Body of pancreas (tissue), 4 donors: ENCODE measurements around the gene DCAF8. TPM values are rescaled to one million over a fixed set of nuclear protein-coding genes. Genes with fewer than 3 reads are reported as not detected.

Experiments used
- ATAC-seq: fragments of 150-250 bp; one replicate; pipeline ENCODE4 v1.9.1; 2016
- DNase-seq, 4 donors: peaks; one replicate each; pipeline ENCODE4 v3.0.0-alpha.2; 2019
- H3K27ac ChIP-seq, 4 donors: fragments of 200-600 bp; sonication (generic); 1 replicate in 3 of 4; 2 replicates in 1 of 4; pipeline versions ENCODE4 v1.5.1 to v1.6.1; 2016 to 2019; ENCODE audit warnings: mild to moderate bottlenecking in 1 of 4, mixed read lengths in 1 of 4, moderate library complexity in 1 of 4
- H3K27me3 ChIP-seq, 2 donors: fragments of 200-600 bp; sonication (generic); one replicate each; pipeline ENCODE4 v1.6.0; 2016; ENCODE audit warnings: mild to moderate bottlenecking in 1 of 2
- H3K36me3 ChIP-seq, 2 donors: fragments of 200-600 bp; sonication (generic); replicated peaks in 1 of 2; 2 replicates each; pipeline ENCODE4 v1.5.1; 2016; ENCODE audit warnings: low read depth in 2 of 2; ENCODE audit not compliant: insufficient read depth in 1 of 2
- H3K4me1 ChIP-seq: fragments of 200-600 bp; sonication (generic); one replicate; pipeline ENCODE4 v1.6.0; 2016
- H3K4me3 ChIP-seq, 2 donors: fragments of 200-600 bp; sonication (generic); 1 replicate in 1 of 2; 2 replicates in 1 of 2; pipeline ENCODE4 v1.5.1; 2016 to 2019
- H3K9me3 ChIP-seq, 3 donors: fragments of 200-600 bp; sonication (generic); 1 replicate in 2 of 3; 2 replicates in 1 of 3; pipeline ENCODE4 v1.5.1; 2016
- POLR2A ChIP-seq, 3 donors: fragments of 450-650 bp; IDR thresholded peaks; one replicate each; pipeline ENCODE4 v1.6.1; 2016; ENCODE audit warnings: antibody characterized with exemption in 3 of 3, mild to moderate bottlenecking in 2 of 3
- WGBS, 2 donors: methylation state at CpG; one replicate each; pipeline ENCODE4 v1.1.5; 2017; 5-methylcytosine and 5-hydroxymethylcytosine counted together
- intact Hi-C: fragments of 100-400 bp; cut with DNase I; formaldehyde crosslinking; loops from one replicate; pipeline ENCODE4 v1.15.1; 2023
- total RNA-seq, 2 donors: library from RNA; depleted of rRNA; stranded (reverse); fragments of >200 nt; gene quantifications; one replicate each; pipeline ENCODE4 v1.1.0, GENCODE V29; 2016
- TF ChIP-seq, protein P1 (sequence below), 7 experiments: fragments of 450-650 bp in 4 of 7; fragments of 200-600 bp in 3 of 7; sonication (generic) in 3 of 7; IDR thresholded peaks; one replicate each; pipeline ENCODE4 v1.5.1; 2016 to 2019; ENCODE audit warnings: antibody characterized with exemption in 7 of 7

DCAF8 gene
- total RNA-seq, 2 donors from 2014 or later = 123 to 190 TPM

DNA sequence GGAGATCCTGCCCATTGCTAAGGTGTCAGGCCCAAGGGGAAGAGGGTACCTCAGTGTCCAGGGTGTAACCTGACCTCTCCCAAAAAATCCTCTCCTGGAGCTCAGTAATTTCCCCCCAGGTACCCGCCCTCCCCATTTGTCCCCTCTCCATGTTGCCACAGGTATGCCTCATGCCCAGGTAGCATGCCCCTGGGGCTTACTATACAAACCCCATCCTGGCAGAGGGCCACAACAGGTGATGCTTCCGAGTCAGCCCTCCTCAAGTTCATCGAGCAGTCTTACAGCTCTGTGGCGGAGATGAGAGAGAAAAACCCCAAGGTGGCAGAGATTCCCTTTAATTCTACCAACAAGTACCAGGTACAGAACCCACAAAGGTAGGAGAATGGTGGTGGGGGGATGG is 95.3 kb downstream of the DCAF8 start:
- Histone ChIP-seq H3K4me3 (no peak overlapping the region), H3K27me3 (no peaks in the 10 kb centered on the region), H3K36me3 (no peaks in the 10 kb centered on the region), H3K27ac (no peak overlapping the region), H3K4me1 (no peaks in the 10 kb centered on the region), H3K9me3 (no peaks in the 10 kb centered on the region)
- intact Hi-C loops = no loop called here
- DNase-seq (no peak), ATAC-seq (no peak)
- 55 to 81% methylated on average over 4 of the region's 4 CpGs for WGBS, 2 donors
- no peak for TF ChIP-seq POLR2A (IDR thresholded peaks at IDR 0.05)
- TF ChIP-seq, protein P1, sequence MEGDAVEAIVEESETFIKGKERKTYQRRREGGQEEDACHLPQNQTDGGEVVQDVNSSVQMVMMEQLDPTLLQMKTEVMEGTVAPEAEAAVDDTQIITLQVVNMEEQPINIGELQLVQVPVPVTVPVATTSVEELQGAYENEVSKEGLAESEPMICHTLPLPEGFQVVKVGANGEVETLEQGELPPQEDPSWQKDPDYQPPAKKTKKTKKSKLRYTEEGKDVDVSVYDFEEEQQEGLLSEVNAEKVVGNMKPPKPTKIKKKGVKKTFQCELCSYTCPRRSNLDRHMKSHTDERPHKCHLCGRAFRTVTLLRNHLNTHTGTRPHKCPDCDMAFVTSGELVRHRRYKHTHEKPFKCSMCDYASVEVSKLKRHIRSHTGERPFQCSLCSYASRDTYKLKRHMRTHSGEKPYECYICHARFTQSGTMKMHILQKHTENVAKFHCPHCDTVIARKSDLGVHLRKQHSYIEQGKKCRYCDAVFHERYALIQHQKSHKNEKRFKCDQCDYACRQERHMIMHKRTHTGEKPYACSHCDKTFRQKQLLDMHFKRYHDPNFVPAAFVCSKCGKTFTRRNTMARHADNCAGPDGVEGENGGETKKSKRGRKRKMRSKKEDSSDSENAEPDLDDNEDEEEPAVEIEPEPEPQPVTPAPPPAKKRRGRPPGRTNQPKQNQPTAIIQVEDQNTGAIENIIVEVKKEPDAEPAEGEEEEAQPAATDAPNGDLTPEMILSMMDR (IDR thresholded peaks at IDR 0.05) = no peak

DNA sequence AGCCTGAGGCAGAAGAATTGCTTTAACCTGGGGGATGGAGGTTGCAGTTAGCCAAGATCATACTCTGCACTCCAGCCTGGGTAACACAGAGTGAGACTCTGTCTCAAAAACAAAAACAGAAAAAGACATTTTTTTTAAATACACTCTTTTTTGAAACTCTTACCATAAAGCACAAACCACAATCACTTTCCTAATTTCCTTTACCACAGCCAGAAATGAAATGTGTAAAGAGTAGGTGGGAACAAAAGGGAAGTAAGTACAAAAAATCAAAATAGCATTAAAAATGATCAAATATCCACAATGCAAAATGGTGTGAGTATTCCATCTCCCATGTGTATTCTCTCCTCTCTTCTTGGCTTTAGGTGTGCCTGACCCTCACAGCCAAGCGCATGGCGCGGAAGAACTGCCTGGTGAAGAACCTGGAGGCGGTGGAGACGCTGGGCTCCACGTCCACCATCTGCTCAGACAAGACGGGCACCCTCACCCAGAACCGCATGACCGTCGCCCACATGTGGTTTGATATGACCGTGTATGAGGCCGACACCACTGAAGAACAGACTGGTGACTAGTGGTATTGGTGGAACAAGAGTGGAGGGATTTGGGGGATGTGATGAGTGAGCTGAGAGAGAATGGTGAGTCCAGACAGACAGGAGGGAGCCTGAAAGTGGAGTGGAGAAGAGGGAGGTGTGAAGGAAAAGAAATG is 96.0 kb downstream of the DCAF8 start:
- intact Hi-C loops = no loop called here
- H3K4me3 ChIP-seq = no peak overlapping the region
- no peak overlapping the region for H3K27ac ChIP-seq
- H3K9me3 ChIP-seq = no peaks in the 10 kb centered on the region
- no peaks in the 10 kb centered on the region for H3K4me1 ChIP-seq
- 60 to 81% methylated on average over 12 of the region's 12 CpGs for WGBS, 2 donors
- H3K36me3 ChIP-seq = no peaks in the 10 kb centered on the region
- DNase-seq (no peak), ATAC-seq (no peak)
- TF ChIP-seq POLR2A (IDR thresholded peaks at IDR 0.05) = no peak
- TF ChIP-seq, protein P1 (IDR thresholded peaks at IDR 0.05) = no peak
- no peaks in the 10 kb centered on the region for H3K27me3 ChIP-seq

Other genes starting within 250 kb of the DCAF8 start
- 1 to 10 TPM; 4.9 to 7.8 TPM for gene PIGM, start 230.6 kb downstream of the DCAF8 start, total RNA-seq
- gene KCNJ10, start 192.4 kb downstream of the DCAF8 start, total RNA-seq = not detected
- gene KCNJ9, start 181.0 kb downstream of the DCAF8 start, total RNA-seq = not detected
- 10 to 100 TPM; 18.4 to 46.8 TPM for gene IGSF8, start 163.9 kb downstream of the DCAF8 start, total RNA-seq
- 10 to 100 TPM in 1 of 2 donors, 1 to 10 TPM in 1; 1.6 to 41.2 TPM for gene ATP1A2, start 146.8 kb downstream of the DCAF8 start, total RNA-seq
- not detected for gene ATP1A4, start 110.9 kb downstream of the DCAF8 start, total RNA-seq
- gene CASQ1, start 72.0 kb downstream of the DCAF8 start, total RNA-seq = not detected
- 10 to 100 TPM; 21.4 to 23.9 TPM for gene PEA15, start 57.2 kb downstream of the DCAF8 start, total RNA-seq
- 10 to 100 TPM; 15.6 to 18.5 TPM for gene PEX19, start 22.6 kb upstream of the DCAF8 start, total RNA-seq
- gene COPA, start 80.7 kb upstream of the DCAF8 start, total RNA-seq = 10 to 100 TPM; 75.8 to 86.7 TPM
- gene NCSTN, start 80.8 kb upstream of the DCAF8 start, total RNA-seq = 10 to 100 TPM; 30.7 to 39.2 TPM
- gene NHLH1, start 104.5 kb upstream of the DCAF8 start, total RNA-seq = not detected
- gene VANGL2, start 138.0 kb upstream of the DCAF8 start, total RNA-seq = 1 to 10 TPM; 3.6 to 7.8 TPM